WI38 (cell line): ENCODE measurements around the gene AREG.

Source experiments
- H3K4me3 ChIP-seq: 2 replicates; pipeline ENCODE4 v1.5.1; 2011; ENCODE audit warnings: low read depth, mild to moderate bottlenecking, control low read depth, low read length
- CTCF ChIP-seq: IDR thresholded peaks from 2 replicates; pipeline ENCODE4 v1.5.1; 2012; ENCODE audit warnings: low read depth, mild to moderate bottlenecking, control low read depth, low read length

Gene AREG

GRCh38 chr4:74490736-74491135 lies 45.8 kb downstream of the AREG start:
- H3K4me3 ChIP-seq, result no peak overlapping the region
- TF ChIP-seq CTCF, result no peak

GRCh38 chr4:74499986-74500781 lies 55.2 kb downstream of the AREG start:
- no peak overlapping the region for H3K4me3 ChIP-seq
- TF ChIP-seq CTCF, result no peak

GRCh38 chr4:74501579-74501978 lies 56.6 kb downstream of the AREG start:
- no peak for TF ChIP-seq CTCF
- no peak overlapping the region for H3K4me3 ChIP-seq

- H3K4me3 ChIP-seq, result no peak overlapping the region
- TF ChIP-seq CTCF, result no peak
These were observed 58.6 kb downstream of the AREG start for GRCh38 chr4:74503580-74503979.

GRCh38 chr4:74504212-74504611 lies 59.3 kb downstream of the AREG start:
- no peak overlapping the region for H3K4me3 ChIP-seq
- no peak for TF ChIP-seq CTCF
